ENCODE measurements around the gene DAAM2.

DNA sequence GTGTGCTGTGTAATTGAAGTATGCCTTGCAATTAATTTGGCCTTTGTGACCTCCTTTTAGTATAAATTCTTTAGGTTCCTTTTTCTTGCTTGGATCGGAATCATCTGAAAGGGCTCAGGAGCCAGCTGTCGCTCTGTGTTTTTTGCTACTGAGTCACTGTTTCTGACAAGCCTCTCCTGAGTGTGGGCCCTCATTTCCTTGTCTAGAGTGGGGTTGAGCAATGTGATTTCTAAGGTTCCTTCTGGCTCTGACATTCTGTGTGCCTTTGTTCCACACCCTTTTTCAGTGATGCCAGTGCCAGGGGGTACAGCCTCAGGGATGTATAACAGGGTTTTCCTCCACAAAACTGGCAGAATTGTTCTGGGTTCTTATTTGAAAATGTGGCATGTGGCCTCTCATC, 26.5 kb downstream of the DAAM2 start:
- TF ChIP-seq POLR2AphosphoS5 (IDR thresholded peaks at IDR 0.05; ENCODE audit: low read depth, low read length) (no peak), POLR2A (IDR thresholded peaks at IDR 0.05; ENCODE audit: low read depth, low read length) (no peak)

All from GM12891 (cell line).